Stimulated activated CD8-positive, alpha-beta memory T cell treated with anti-CD3 and anti-CD28 coated beads, Interleukin-12 subunit alpha, Interleukin-12 subunit beta, amount 100 ng/mL, for 4 hours (primary cell): ENCODE measurements around the gene MAOA.
"Not testable (repeated sequence)": the region's sequence is repeated elsewhere in the genome, so short reads cannot be mapped to it uniquely, and the experiment has no call there.

Source experiments
- DNase-seq: peaks from one replicate; pipeline ENCODE4 v3.0.0-alpha.2; 2020; ENCODE audit warnings: low read depth

MAOA gene

DNA sequence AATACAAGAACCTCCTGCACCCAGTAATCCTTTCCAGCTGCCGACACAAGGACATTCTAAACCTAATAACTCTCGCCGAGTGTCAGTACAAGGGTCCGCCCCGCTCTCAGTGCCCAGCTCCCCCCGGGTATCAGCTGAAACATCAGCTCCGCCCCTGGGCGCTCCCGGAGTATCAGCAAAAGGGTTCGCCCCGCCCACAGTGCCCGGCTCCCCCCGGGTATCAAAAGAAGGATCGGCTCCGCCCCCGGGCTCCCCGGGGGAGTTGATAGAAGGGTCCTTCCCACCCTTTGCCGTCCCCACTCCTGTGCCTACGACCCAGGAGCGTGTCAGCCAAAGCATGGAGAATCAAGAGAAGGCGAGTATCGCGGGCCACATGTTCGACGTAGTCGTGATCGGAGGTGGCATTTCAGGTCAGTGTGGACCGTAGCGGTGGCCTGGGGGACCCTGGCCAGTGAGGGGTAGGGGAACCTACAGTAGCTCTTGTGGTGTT lies at the start of gene MAOA:
Gene MAOA (plus strand): TSS at position 295 of the 490 bp plus-strand sequence. CDS start 43 bp downstream, at position 338.
- DNase-seq = peak; percentile 10

DNA sequence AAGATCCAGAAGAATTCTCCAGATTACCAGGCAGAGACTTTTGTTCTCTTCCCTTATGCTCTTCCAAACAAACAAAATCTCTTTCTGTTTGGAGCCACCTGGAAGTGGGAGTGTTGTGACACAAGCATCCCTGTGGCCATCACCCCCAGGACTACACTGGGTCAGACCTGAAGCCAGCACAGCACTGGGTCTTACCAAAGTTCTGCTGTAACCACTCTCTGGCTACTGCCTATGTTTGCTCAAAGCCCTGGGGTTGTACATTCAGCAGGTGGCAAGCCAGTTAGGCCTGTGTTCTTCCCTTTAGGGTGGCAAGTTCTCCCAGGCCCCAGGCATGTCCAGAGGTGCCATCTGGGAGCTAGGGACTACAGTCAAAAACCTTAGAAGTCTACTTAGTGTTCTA lies 43.7 kb upstream of the MAOA start:
- DNase-seq = no peak

DNA sequence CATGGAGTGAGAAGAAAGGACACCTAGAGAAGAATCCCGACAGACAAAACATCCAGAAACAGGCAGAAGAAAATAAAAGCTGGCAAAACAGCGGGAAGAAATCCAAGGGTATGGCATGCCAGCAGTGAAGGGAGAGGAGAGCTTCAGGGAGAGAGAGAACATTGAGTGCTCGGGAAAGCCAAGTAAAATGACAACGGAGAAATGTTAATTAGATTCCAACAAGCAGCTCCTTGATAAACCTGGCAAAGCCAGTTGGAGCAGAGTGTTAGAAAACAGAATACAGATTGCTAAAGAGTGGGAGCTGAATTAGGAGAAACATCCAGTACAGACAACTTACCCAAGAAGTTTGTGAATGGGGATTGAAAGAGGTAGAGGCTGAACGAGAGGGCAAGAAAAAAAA lies 40.4 kb upstream of the MAOA start:
- no peak for DNase-seq

DNA sequence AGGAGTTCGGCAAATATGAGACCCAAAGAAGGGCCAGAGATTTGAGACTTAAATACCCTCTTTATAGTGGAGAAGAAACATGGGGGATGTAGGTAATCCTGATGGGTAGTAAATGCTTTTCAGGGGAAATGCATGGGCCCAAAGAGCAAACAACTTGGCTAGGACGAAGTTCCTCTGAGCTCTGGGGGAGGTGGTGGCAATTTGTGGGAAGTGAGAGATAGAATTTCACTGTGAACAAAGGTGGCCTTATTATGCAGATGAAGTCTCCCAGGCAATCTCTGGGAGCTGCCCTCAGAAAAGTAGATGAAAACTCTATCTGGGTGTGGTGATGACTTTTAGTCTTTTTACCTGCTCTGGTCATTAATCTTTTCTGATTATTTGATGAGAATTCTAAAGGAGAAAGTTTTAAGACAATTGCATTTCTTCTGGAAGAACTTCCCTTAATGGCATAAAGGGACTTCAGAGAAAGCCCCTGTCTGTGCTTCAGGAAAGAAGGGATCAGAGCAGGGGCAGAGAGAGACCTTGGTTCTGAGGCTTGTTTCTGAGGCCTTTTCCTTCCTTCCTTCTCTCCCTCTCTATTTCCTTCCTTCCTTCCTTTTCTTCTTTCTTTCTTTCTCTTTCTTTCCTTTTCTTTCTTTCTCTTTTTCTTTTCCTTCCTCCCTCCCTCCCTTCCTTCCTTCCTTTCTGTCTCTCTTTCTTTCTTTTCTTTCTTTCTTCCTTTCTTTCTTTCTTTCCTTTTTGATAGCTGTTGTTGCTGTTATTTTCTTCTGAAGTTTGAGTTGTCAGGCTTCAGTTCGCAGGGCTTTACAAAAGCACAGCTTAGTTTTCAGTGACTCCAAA lies 37.5 kb upstream of the MAOA start:
- no peak for DNase-seq

DNA sequence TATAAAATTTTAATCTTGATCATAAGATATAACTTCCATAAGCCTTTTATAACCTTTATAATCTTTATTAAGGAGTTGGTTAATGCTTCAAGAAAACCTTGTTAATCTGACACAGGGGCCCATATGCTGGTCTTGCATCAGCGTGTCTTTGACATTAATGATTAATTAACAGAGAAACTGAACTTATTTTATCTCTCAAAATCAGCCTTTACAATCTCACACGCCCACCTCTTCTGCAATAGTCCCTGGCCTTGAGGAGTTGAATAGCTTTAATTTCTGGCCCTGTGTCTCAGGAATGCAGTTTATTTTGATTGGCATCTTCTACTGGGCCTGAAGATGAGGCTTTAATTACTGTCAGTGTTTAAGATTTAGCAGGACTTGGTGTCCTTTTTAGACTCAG lies 36.2 kb upstream of the MAOA start:
- not testable (repeated sequence) for DNase-seq

DNA sequence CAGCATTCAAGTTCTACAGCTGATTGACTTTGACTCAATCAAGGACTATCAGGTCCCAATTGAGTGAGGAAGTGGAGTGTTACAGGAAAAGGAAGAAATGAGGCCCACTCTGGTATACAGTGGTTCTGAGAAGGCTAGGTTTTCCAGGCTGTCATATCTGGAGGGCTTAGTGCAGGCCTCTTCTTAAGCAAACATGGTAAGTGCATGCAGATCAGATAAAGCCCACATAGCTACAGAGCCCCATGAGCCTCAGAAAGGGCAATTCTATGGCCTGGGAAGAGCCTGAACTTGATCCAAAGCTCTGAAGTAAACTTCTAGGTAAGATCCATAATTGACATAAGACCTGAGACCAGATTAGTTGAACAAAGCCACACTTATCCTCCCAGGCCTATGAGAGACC lies 29.0 kb upstream of the MAOA start:
- DNase-seq = no peak

DNA sequence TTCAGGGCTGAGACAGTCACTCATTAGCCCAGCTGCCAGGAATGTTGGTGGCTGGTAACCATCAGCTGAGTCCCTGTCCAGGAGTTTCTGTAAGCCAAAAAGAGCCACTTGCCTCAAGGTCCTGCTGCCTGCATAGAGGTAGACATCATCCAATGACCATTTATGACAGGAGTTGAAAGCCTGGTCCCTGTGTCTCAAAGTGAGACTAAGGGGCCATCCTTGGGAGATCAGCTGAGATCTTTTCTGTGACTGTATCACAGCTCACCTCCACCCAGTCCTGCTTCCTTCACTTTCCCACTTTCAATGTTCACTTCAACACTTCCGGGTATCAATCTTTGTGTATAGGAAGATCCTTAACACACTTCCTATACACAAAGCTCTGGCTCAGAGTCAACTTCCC lies 28.4 kb upstream of the MAOA start:
- DNase-seq = no peak

DNA sequence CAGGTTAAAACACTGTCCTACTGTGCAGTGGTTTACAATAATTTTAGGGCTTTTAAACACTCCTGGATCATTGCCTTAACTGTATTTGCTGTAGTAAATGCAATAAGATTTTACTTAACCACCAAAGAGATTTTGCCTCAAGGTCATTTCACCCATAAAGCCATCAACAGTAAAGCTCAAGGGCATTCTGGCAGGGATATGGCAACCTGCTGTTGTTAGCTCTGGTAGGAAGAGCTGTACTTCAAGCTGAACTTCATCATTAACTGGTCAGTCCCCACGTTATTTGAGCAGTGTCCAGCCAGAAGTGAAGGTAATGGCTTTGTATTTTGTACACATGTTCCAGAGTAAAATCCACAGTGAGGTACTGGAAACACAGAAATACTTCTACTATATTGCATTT lies 26.9 kb upstream of the MAOA start:
- DNase-seq = no peak

DNA sequence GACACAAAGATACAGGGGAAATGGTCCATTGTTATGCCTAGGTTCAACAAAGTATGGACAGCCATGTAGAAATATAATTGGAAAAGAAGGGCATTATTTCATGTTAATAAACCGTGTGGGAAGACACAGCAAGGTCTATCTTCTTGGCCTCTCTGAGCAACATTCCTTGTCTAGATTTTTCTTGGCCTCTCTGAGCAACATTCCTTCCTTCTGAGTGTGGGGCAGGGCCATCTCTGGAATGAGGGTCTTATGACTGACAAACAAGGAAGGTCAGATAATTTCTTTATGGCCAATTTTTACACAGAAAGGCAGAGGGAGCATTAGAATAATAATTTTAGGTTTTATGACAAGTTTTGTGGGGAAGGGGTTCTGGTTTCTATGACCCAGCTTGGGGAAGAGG lies 24.3 kb upstream of the MAOA start:
- no peak for DNase-seq

DNA sequence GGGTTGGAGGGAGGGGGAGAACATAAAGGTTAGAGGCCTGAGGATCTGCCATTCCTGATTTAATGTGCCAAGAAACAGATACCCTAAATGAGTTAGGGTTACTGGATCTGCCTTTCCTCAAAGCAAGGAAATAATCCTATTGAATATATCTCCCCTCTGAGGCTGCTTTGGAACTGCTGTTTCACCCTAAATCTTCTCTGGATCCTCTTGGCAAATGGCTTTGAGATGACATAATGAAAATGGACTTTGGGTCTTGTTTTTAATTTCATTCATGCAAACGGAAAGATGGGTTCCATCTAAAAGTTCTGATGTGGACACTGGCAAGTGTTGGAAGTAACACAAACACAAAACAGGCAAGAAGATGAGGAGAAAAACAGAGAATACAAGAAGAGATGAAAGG lies 23.0 kb upstream of the MAOA start:
- DNase-seq = no peak

DNA sequence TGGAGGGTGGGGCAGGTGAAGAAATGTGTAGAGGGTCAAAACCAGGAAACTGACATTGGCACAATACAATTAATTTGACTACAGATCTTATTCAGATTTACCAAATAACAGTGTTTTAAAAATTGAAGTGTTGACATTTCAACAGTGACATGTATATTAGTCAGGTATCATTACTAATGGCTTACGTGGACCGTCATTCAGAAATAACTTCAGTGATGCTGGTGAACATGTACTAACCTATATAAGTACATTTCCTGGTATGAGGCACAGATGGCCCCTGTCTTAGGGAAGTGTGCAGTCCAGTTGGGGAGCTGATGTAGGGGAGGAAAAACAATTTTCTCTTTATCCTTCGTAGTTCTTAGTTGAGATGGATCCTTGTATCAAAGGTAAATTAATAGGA lies 22.3 kb upstream of the MAOA start:
- DNase-seq = no peak

DNA sequence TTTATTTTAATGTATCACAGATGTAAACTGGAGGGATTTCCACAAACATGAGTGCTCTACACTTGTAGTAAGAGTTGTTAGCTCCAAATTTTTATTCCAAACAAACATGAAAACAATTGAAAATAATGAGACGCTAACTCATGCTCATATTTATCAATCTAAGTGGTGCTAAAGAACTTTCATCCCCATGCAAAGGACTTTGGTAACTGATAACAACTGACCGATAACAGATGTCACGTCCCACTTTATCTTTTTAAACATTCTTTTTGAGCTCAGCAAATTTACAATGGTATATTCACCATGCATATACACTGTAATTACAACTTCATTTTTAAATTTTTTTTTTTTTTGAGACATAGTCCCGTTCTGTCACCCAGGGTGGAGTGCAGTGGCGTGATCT lies 15.6 kb upstream of the MAOA start:
- no peak for DNase-seq

DNA sequence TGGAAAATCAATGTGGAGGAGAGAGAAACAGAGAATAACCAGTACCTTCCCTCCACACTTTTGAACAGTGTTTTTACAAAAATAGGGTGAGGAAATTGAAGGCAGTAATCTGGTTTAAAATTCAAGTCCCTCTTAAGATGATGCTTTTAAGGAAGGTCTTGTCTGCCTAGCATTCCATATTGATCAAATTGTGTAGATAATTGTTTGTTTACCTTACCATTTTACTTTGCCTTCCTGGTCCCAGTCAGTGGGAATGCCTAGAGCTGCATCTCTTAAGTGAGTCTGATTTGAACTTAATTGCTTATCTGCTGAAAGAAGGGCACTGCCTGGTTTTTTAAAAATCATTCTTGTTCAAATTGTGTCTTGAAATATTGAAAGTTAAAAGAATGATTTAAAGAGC lies 14.4 kb upstream of the MAOA start:
- no peak for DNase-seq

DNA sequence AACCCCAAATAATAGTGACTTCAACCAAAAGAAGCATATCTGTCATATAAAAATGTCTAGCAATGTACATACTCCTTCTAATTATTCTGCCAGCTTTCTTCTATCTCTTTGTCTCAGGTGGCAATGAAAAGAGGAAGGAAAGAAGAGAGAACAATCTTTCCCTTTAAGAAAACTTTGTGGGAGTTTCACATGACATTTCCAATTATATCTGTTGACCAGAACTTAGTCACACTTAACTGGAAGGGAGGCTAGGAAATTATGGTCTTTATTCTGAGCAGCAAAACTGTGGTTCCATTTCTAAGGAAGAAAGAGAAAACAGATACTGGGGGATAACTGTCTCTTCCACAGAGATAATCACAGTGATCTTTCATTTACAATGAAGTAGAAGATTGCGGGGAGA lies 12.9 kb upstream of the MAOA start:
- no peak for DNase-seq

DNA sequence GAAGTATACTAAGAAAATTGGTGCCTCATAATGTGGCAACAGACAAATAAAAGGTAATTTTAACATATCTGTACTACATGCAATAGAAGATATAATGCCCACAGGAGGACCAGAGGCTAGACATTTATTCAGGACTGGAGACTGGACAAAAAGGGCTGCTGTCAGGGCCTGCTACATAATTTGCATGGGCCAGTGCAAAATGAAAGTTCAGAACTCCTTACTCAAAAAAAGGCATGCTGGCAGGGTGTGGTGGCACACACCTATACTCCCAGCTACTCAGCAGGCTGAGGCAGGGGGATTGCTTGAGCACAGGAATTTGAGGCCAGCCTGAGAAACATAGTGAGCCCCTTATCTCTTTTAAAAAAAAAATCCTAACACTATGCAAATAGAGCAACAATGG lies 12.4 kb upstream of the MAOA start:
- DNase-seq = no peak

DNA sequence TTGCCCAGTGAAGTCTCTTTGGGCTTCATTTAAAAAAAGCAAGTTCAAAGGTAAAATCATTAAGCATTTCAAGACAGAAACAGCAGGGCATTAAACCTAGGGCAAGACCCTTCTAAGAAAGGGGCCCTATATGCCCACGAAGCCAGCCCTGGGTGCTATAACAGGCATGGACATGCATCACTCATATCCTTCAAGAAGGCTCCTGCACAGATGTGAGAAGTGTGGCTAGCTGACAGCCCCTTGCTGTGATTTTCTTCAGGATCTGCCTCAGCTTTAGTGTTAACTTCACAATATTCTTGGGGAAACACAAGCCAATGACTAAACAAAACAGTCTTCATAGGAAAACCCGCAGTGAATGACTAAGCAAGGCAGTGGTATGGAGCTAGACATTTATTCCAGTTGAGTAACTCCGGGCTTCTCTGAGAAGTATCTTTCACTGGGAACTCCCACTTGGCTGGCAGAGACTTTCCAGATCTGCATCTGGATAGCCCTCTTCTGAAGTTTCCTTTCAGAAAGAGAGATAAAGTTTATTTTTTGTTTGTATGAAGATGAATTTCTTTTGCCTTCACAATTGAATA lies 11.9 kb upstream of the MAOA start:
- no peak for DNase-seq

DNA sequence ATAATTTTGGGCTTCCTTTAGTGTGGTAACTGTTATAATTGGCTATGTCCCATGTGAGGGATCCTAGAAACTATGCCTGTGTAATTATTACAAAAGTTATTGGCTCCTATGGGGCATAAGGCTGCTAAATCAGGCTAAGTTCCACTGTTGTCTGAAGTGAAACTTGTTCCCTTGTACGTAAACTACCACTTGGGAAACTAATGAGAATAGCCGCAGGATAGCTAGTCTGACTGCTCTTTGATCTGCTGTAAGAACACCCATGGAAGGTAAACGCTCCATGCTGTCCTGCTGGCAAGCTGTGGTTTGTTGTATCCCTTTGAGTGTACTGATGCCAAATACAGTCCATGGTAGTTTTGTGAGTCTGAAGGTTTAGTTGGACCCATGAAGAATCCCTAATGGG lies 9.3 kb upstream of the MAOA start:
- no peak for DNase-seq

DNA sequence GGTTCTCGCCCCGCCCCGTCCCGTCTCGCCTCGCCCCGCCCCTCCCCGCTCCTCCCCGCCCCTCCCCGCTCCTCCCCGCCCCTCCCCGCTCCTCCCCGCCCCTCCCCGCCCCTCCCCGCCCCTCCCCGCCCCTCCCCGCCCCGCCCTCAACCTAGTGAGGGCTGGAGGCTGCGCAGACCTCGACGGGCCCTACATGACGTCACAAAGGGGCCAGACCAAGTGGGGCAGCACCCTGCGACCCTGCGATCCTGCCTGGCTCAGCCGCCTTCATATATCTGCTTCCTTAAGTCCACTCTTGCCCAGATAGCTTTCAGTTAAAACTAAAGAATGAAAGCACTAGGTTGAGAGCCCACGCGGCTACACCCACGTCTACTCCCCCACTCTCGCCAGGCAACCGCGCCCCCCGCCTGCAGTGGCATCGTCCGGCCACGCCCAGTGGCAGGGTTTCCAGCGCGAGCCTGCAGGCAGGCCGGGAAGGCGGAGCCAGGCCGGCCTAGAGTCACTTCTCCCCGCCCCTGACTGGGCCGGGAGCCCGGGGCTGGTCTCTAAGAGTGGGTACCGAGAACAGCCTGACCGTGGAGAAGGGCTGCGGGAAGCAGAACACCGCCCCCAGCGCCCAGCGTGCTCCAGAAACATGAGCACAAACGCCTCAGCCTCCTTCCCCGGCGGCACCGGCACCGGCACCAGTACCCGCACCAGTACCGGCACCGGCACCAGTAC lies 1.5 kb upstream of the MAOA start:
- peak; percentile 68 for DNase-seq

DNA sequence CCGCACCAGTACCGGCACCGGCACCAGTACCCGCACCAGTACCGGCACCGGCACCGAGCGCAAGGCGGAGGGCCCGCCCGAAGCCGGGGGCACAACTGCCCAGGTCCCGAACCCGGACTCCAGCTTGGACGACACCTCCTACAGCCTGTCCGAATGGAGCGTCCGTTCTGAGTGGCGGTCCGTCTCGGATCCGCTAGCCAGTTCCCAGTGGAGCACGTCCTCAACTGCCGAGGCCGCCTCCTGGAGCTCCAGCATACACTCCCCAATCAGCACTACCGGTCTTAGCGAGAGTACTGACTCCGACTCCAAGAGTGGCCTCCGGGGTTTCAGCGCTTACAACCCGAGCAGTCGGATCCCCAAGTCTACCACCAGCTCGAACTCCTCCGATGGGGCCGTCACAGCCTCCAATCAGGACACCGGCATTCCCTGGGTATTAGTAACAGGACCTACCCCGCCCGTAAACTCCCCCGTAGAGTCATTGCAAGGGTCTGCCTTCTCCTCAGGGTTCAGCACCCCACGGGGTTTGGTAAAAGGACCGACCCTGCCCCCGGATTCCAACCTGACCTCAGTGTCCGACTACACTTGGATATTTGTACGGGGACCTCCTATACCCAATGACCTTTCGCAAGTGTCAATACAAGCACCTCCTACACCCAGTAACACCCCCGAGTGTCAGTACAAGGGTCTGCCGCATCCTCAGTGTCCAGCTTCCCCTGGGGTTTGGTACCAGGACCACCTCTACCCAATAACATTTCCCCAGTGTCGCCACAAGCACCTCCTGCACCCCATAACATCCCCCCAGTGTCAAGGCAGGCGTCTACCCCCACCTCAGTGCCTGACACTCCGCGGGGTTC lies 721 bp upstream of the MAOA start:
- no peak for DNase-seq

DNA sequence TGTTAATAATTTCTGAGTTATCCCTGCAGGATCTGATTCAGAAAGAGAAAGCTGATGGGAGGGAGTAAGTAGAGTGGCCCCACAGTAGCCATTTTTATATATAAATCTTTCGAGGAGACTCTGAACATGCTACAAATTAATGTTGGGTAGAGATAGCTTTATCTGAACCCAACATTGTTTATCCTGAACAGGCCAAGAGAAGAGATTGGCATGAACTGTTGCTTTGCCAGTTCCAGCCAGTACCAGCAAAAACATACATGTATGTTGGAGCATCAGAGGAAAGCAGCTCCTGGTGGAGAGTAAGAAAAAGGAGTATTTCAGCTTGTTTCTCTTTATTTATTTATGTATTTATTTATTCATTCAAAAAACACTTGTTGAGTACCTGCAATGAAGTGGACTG lies 1.6 kb downstream of the MAOA start:
- DNase-seq = no peak

DNA sequence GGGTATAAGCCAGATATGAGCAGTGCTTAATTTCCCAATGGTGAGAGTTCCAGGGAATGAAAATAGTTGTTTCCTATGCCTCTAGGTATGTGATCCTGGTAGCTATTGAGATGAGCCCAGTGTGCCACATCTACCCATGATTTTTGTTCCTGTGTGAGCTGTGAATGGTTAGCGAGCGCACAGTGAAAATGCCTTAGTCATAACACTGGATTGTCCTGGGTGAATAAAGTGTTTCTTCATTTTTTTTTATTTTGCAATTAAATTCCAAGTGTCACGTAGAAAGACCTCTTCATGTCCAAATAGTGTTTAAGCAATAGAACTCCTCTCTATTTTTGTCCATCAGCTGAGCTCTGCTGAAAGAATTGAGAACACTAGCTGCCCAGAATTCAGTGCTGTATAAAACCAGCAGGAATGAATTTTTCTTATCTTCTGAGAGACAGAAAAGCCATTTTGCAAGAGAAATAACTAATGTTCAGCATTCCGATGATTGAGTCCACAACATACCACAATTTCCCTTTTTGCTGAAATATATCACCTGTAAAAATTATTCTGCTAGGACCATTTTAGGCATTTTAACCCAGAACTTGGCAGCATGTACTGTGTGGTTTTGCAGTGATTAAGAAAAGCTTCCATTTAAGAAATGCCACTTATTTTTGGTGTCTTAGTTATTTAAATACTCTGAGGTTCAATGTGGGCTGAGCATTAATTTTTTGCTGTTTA lies 5.6 kb downstream of the MAOA start:
- no peak for DNase-seq

DNA sequence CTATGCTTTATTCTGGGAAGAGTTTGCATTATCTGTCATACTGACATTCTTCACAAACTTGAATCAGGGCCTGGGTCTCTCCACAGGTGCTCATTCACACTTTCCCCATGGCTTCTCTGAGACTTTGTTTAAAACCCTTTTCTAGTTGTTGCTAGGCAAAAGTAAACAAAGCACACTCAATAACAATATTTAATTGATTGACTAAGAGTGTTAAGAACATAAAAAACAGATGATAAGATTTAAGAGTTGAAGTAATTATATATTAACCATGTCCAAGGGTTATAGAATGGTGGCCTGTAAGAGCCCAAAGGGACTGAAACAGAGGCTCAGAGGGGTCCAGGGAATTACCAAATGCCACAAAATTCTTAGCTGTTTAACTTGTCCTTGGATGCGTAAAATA lies 7.1 kb downstream of the MAOA start:
- no peak for DNase-seq
